ENCODE results near the gene ROR1. TPM values are rescaled to one million over a fixed set of nuclear protein-coding genes. Genes with fewer than 3 reads are reported as not detected.
"Not testable (repeated sequence)": the region's sequence is repeated elsewhere in the genome, so short reads cannot be mapped to it uniquely, and the experiment has no call there.

The ROR1 gene
- total RNA-seq, 4 donors from 2014 or later = 8.8 to 30.4 (median 14.1) TPM

- ATAC-seq (ENCODE audit: low FRiP score) = no peak
- no peak for TF ChIP-seq CTCF (IDR thresholded peaks at IDR 0.05)
- no peak for DNase-seq (ENCODE audit: low spot score)
Observed at GRCh38 chr1:64092851-64093371, 319.1 kb downstream of the ROR1 start.

- ATAC-seq (ENCODE audit: low FRiP score) (no peak), DNase-seq (ENCODE audit: low spot score) (no peak)
- TF ChIP-seq CTCF (IDR thresholded peaks at IDR 0.05) = no peak
Observed at GRCh38 chr1:64093941-64094340, 320.1 kb downstream of the ROR1 start.

GRCh38 chr1:64095832-64096231 is 322.0 kb downstream of the ROR1 start:
- TF ChIP-seq CTCF (IDR thresholded peaks at IDR 0.05) = no peak
- ATAC-seq (ENCODE audit: low FRiP score) (no peak), DNase-seq (ENCODE audit: low spot score) (no peak)

GRCh38 chr1:64097859-64098258 is 324.0 kb downstream of the ROR1 start:
- ATAC-seq (ENCODE audit: low FRiP score) = no peak
- no peak for DNase-seq (ENCODE audit: low spot score)
- no peak for TF ChIP-seq CTCF (IDR thresholded peaks at IDR 0.05)

GRCh38 chr1:64098436-64098835 is 324.6 kb downstream of the ROR1 start:
- DNase-seq (ENCODE audit: low spot score) (no peak), ATAC-seq (ENCODE audit: low FRiP score) (no peak)
- TF ChIP-seq CTCF (IDR thresholded peaks at IDR 0.05) = no peak

- ATAC-seq (ENCODE audit: low FRiP score) (no peak), DNase-seq (ENCODE audit: low spot score) (no peak)
- TF ChIP-seq CTCF (IDR thresholded peaks at IDR 0.05) = no peak
Observed at GRCh38 chr1:64098846-64099582, 325.2 kb downstream of the ROR1 start.

- TF ChIP-seq CTCF (IDR thresholded peaks at IDR 0.05) = no peak
- DNase-seq (ENCODE audit: low spot score) = no peak
- ATAC-seq (ENCODE audit: low FRiP score) = no peak
Observed at GRCh38 chr1:64100791-64101190, 327.0 kb downstream of the ROR1 start.

GRCh38 chr1:64104585-64104984 is 330.8 kb downstream of the ROR1 start:
- not testable (repeated sequence) for DNase-seq (ENCODE audit: low spot score); ATAC-seq (ENCODE audit: low FRiP score)

All from omental fat pad (tissue), 4 donors.